ENCODE measurements around the gene PSRC1.

PSRC1 gene

DNA sequence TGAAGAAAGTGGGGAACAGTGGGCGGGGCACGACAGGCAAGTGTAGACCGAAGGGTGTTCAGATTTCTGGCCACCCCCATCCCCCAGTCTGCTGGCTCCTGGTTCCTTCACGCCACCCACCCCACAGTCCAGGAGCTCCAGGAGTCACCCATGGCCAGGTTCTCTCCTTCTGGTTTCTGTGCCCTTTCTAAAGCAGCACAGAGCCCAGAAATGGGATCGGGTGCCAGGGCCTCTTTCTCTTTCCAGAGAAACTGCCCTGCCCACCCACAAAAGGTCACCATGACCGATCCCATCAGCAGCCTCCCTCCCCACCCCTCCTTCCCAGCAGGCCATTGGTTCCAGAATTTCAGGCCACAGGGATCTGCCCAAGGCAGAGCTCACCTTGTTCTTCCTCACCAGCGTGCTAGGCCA is 36.8 kb downstream of the PSRC1 start:
- ChIA-PET CTCF (interaction anchor here (2.8 kb wide), 1 partner anchor 8 kb away, joined by 9 read pairs; no protein-coding TSS in a partner anchor), POLR2A (interaction anchor here (1.0 to 2.0 kb wide), 2 partner anchors 32 to 153 kb away, joined by 3 to 6 read pairs; no protein-coding TSS in a partner anchor)
- TF ChIP-seq FOXK2 (IDR thresholded peaks at IDR 0.05) (no peak), HDGF (IDR thresholded peaks at IDR 0.05; ENCODE audit: borderline replicate concordance) (no peak), ELF4 (IDR thresholded peaks at IDR 0.05) (no peak), ZNF384 (IDR thresholded peaks at IDR 0.05) (no peak), NFRKB (IDR thresholded peaks at IDR 0.05) (no peak), TARDBP (IDR thresholded peaks at IDR 0.05) (no peak), ARNT (IDR thresholded peaks at IDR 0.05) (no peak), FOXM1 (IDR thresholded peaks at IDR 0.05; ENCODE audit: borderline replicate concordance) (no peak), LEF1 (IDR thresholded peaks at IDR 0.05; ENCODE audit: borderline replicate concordance) (no peak), SUZ12 (IDR thresholded peaks at IDR 0.05) (no peak), BHLHE40 (IDR thresholded peaks at IDR 0.05; ENCODE audit: borderline replicate concordance) (no peak), SP1 (IDR thresholded peaks at IDR 0.05) (no peak), PKNOX1 (IDR thresholded peaks at IDR 0.05) (no peak), CTBP1 (IDR thresholded peaks at IDR 0.05; ENCODE audit: borderline replicate concordance) (no peak)
- no peak for DNase-seq (ENCODE audit: extremely low spot score)

DNA sequence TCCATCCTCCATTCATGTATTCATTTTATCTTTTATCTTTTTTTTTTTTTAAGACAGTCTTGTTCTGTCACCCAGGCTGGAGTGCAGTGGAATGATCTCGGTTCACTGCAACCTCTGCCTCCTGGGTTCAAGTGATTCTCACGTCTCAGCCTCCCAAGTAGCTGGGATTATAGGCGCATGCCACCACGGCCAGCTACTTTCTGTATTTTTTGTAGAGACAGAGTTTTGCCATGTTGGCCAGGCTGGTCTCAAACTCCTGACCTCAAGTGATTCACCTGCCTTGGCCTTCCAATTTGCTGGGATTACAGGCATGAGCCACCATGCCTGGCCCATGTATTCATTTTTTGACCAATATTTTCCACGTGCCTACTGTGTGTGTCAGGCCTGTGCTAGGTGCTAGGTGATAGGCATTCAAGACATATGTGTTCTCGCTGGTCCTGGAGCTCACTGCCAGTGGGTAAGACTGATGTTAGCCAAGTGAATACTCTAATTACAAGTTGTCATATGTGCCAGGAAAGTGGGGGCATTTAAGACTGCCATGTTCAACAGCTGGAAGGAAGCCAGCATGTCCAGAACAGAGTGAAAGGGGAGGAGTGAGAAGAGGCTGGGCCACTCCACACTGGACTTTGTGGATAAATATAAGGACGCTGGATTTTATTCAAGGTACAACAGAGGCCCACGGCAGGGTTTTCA is 38.9 kb downstream of the PSRC1 start:
- POLR2A ChIA-PET = no interaction called here
- DNase-seq (ENCODE audit: extremely low spot score) = no peak
- no peak for TF ChIP-seq FOXA1 (IDR thresholded peaks at IDR 0.05)
- CTCF ChIA-PET = interaction anchor here (1.1 kb wide), 1 partner anchor 155 kb away, joined by 3 read pairs; no protein-coding TSS in a partner anchor

GRCh38 chr1:109243221-109243620 is 39.7 kb downstream of the PSRC1 start:
- TF ChIP-seq LEF1 (IDR thresholded peaks at IDR 0.05; ENCODE audit: borderline replicate concordance) (no peak), L3MBTL2 (conservative IDR thresholded peaks at IDR 0.05) (no peak), FOXM1 (IDR thresholded peaks at IDR 0.05; ENCODE audit: borderline replicate concordance) (no peak), TARDBP (IDR thresholded peaks at IDR 0.05) (no peak)
- POLR2A ChIA-PET = no interaction called here
- DNase-seq (ENCODE audit: extremely low spot score) = no peak
- CTCF ChIA-PET = no interaction called here

DNA sequence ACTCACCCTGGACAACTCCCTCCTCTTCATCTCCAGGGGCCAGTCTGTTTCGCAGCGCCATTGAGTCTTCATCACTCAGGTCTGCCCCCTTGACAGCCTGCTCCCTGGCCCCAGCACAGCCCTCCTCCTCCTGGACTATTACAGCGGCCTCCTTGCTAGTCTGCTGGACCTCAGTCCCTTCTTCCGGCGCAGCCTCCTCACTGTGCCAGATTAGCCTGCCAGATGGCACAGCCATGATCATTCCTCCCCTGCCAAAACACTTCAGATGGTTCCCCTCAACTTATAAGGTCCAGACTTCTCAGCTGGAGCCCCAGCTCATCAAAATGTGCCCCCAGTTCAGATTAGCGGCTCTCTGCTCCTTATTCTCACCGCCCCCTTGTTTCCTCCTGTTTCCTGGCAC is 40.6 kb downstream of the PSRC1 start:
- DNase-seq (ENCODE audit: extremely low spot score) = no peak
- ChIA-PET POLR2A (interaction anchor here (2.0 kb wide), 1 partner anchor 11 kb away, joined by 5 read pairs; no protein-coding TSS in a partner anchor), CTCF (no interaction called here)
- no peak for TF ChIP-seq L3MBTL2 (conservative IDR thresholded peaks at IDR 0.05)
- no peak for TF ChIP-seq LEF1 (IDR thresholded peaks at IDR 0.05; ENCODE audit: borderline replicate concordance)
- no peak for TF ChIP-seq BHLHE40 (IDR thresholded peaks at IDR 0.05; ENCODE audit: borderline replicate concordance)
- no peak for TF ChIP-seq NFRKB (IDR thresholded peaks at IDR 0.05)
- no peak for TF ChIP-seq FOXM1 (IDR thresholded peaks at IDR 0.05; ENCODE audit: borderline replicate concordance)
- TF ChIP-seq FOXK2 (IDR thresholded peaks at IDR 0.05) = no peak
- no peak for TF ChIP-seq ZNF384 (IDR thresholded peaks at IDR 0.05)
- TF ChIP-seq PKNOX1 (IDR thresholded peaks at IDR 0.05) = no peak
- TF ChIP-seq FOXA1 (IDR thresholded peaks at IDR 0.05) = no peak
- TF ChIP-seq ELF4 (IDR thresholded peaks at IDR 0.05) = no peak

GRCh38 chr1:109241841-109242345 is 41.1 kb downstream of the PSRC1 start:
- TF ChIP-seq PKNOX1 (IDR thresholded peaks at IDR 0.05) (no peak), SUZ12 (IDR thresholded peaks at IDR 0.05) (no peak), FOXM1 (IDR thresholded peaks at IDR 0.05; ENCODE audit: borderline replicate concordance) (no peak), CTBP1 (IDR thresholded peaks at IDR 0.05; ENCODE audit: borderline replicate concordance) (no peak), FOXA1 (IDR thresholded peaks at IDR 0.05) (no peak), L3MBTL2 (conservative IDR thresholded peaks at IDR 0.05) (no peak), SP1 (IDR thresholded peaks at IDR 0.05) (no peak), FOXK2 (IDR thresholded peaks at IDR 0.05) (no peak), ARNT (IDR thresholded peaks at IDR 0.05) (no peak), ELF4 (IDR thresholded peaks at IDR 0.05) (no peak), ZNF384 (IDR thresholded peaks at IDR 0.05) (no peak), BHLHE40 (IDR thresholded peaks at IDR 0.05; ENCODE audit: borderline replicate concordance) (no peak), NFRKB (IDR thresholded peaks at IDR 0.05) (no peak), TARDBP (IDR thresholded peaks at IDR 0.05) (no peak), LEF1 (IDR thresholded peaks at IDR 0.05; ENCODE audit: borderline replicate concordance) (no peak), HDGF (IDR thresholded peaks at IDR 0.05; ENCODE audit: borderline replicate concordance) (no peak)
- CTCF ChIA-PET = interaction anchor here (1.0 kb wide), 1 partner anchor 48 kb away, joined by 3 read pairs; no protein-coding TSS in a partner anchor
- no peak for DNase-seq (ENCODE audit: extremely low spot score)
- POLR2A ChIA-PET = interaction anchor here (2.0 kb wide), 1 partner anchor 12 kb away, joined by 5 read pairs; no protein-coding TSS in a partner anchor

DNA sequence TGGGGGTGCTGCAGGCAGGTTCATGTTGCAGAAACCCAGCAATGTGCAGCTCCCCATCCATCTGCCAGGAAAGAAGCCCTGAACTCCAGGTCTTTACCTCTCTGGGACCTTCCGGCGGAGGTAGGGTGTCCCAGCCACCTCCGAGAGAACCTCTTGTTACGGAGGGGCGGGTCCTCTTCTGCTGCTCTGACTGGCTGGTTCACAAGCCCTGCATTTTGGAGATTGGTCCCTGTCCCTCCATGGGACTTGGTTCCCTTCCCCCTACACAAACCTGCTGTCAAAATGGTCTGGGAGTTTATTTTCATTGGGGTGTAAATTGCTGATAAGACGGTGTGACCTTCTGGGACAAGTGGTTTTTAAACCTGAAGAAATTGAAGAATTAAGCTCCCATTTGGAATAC is 41.6 kb downstream of the PSRC1 start:
- TF ChIP-seq ELF4 (IDR thresholded peaks at IDR 0.05) (no peak), NFRKB (IDR thresholded peaks at IDR 0.05) (no peak), CTBP1 (IDR thresholded peaks at IDR 0.05; ENCODE audit: borderline replicate concordance) (no peak), BHLHE40 (IDR thresholded peaks at IDR 0.05; ENCODE audit: borderline replicate concordance) (no peak), SP1 (IDR thresholded peaks at IDR 0.05) (no peak), FOXK2 (IDR thresholded peaks at IDR 0.05) (no peak), ARNT (IDR thresholded peaks at IDR 0.05) (no peak), L3MBTL2 (conservative IDR thresholded peaks at IDR 0.05) (no peak), ZNF384 (IDR thresholded peaks at IDR 0.05) (no peak), PKNOX1 (IDR thresholded peaks at IDR 0.05) (no peak)
- ChIA-PET CTCF (interaction anchor here (1.0 to 2.0 kb wide), 2 partner anchors 23 to 48 kb away, joined by 3 to 6 read pairs; no protein-coding TSS in a partner anchor), POLR2A (interaction anchor here (2.0 to 3.7 kb wide), 2 partner anchors 8 to 12 kb away, joined by 5 to 34 read pairs; partner anchors contain the start of gene CELSR2)
- no peak for DNase-seq (ENCODE audit: extremely low spot score)

Measured in HEK293T (cell line).